Thoracic aorta (tissue), 2 donors: ENCODE data around the gene ICAM2. TPM values are rescaled to one million over a fixed set of nuclear protein-coding genes. Genes with fewer than 3 reads are reported as not detected.

Experiments
- ATAC-seq: fragments of 150-250 bp; one replicate; pipeline ENCODE4 v1.8.0; 2017; ENCODE audit warnings: low read depth; ENCODE audit not compliant: insufficient number of reproducible peaks, low FRiP score
- DNase-seq: peaks from one replicate; pipeline ENCODE4 v3.0.0-alpha.2; 2020; ENCODE audit warnings: low spot score
- H3K27ac ChIP-seq, 2 donors: fragments of 200-600 bp; sonication (generic); 1 replicate in 1 of 2; 2 replicates in 1 of 2; pipeline ENCODE4 v1.5.1; 2016; ENCODE audit warnings: mild to moderate bottlenecking in 2 of 2, moderate library complexity in 2 of 2
- H3K27me3 ChIP-seq: fragments of 200-600 bp; sonication (generic); replicated peaks from 2 replicates; pipeline ENCODE4 v1.6.0; 2016; ENCODE audit warnings: mild to moderate bottlenecking; ENCODE audit not compliant: insufficient read depth
- H3K36me3 ChIP-seq: fragments of 200-600 bp; sonication (generic); one replicate; pipeline ENCODE4 v1.5.1; 2016
- H3K4me1 ChIP-seq, 2 donors: fragments of 200-600 bp; sonication (generic); 1 replicate in 1 of 2; 2 replicates in 1 of 2; pipeline versions ENCODE4 v1.5.1 to v1.6.0; 2016; ENCODE audit warnings: low read depth in 2 of 2, mild to moderate bottlenecking in 1 of 2; ENCODE audit not compliant: control insufficient read depth in 1 of 2
- H3K4me3 ChIP-seq: fragments of 200-600 bp; sonication (generic); 2 replicates; pipeline ENCODE4 v1.5.1; 2016; ENCODE audit warnings: mild to moderate bottlenecking
- H3K9me3 ChIP-seq: fragments of 200-600 bp; sonication (generic); 2 replicates; pipeline ENCODE4 v1.5.1; 2016
- total RNA-seq, 2 donors: library from RNA; depleted of rRNA; stranded (reverse); fragments of >200 nt; gene quantifications; one replicate each; pipeline versions ENCODE4 v1.1.0 to v1.2.3, GENCODE V29; 2016
- TF ChIP-seq, protein P1 (sequence below): fragments of 200-600 bp; sonication (generic); IDR thresholded peaks from one replicate; pipeline ENCODE4 v1.5.1; 2019; ENCODE audit warnings: antibody characterized with exemption

Gene ICAM2
- total RNA-seq, 2 donors from 2014 or later: 41.6 to 46.6 TPM

GRCh38 chr17:64055183-64056142, 35.0 kb upstream of the ICAM2 start:
- Histone ChIP-seq H3K27me3 (no peaks in the 10 kb centered on the region), H3K27ac (no peak overlapping the region), H3K36me3 (peaks cover 44% of the 10 kb centered on the region), H3K4me3 (no peak overlapping the region), H3K9me3 (no peaks in the 10 kb centered on the region), H3K4me1 (no peaks in the 10 kb centered on the region)
- TF ChIP-seq, protein P1, sequence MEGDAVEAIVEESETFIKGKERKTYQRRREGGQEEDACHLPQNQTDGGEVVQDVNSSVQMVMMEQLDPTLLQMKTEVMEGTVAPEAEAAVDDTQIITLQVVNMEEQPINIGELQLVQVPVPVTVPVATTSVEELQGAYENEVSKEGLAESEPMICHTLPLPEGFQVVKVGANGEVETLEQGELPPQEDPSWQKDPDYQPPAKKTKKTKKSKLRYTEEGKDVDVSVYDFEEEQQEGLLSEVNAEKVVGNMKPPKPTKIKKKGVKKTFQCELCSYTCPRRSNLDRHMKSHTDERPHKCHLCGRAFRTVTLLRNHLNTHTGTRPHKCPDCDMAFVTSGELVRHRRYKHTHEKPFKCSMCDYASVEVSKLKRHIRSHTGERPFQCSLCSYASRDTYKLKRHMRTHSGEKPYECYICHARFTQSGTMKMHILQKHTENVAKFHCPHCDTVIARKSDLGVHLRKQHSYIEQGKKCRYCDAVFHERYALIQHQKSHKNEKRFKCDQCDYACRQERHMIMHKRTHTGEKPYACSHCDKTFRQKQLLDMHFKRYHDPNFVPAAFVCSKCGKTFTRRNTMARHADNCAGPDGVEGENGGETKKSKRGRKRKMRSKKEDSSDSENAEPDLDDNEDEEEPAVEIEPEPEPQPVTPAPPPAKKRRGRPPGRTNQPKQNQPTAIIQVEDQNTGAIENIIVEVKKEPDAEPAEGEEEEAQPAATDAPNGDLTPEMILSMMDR: no peak
- ATAC-seq (no peak), DNase-seq (no peak)

GRCh38 chr17:64054304-64054703, 33.9 kb upstream of the ICAM2 start:
- no peaks in the 10 kb centered on the region for H3K9me3 ChIP-seq
- peaks cover 49% of the 10 kb centered on the region for H3K36me3 ChIP-seq
- H3K27ac ChIP-seq: no peak overlapping the region
- no peak for DNase-seq
- no peaks in the 10 kb centered on the region for H3K27me3 ChIP-seq
- no peaks in the 10 kb centered on the region for H3K4me1 ChIP-seq
- no peak for ATAC-seq
- TF ChIP-seq, protein P1: no peak
- H3K4me3 ChIP-seq: no peak overlapping the region

DNA sequence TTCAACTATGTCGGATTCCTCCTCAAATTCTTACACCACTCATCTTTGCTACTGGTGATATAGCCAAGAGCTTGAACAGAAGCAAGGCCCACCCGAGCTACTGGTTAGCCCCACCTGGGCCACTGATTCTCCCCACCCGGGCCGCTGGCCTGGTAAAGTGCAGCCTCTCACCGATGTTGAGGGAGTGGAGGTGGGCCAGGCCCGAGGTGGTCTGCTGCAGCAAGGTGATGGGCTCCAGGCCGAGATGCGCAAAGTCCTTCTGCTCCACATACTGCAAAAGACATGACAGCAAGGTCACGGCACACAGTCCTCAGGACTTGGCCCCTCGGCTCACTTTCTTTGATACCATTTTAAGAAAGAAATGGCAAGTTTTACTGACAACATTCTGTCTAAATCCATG, 32.7 kb upstream of the ICAM2 start:
- ATAC-seq (no peak), DNase-seq (no peak)
- Histone ChIP-seq H3K9me3 (no peaks in the 10 kb centered on the region), H3K27me3 (no peaks in the 10 kb centered on the region), H3K4me3 (no peak overlapping the region), H3K4me1 (no peaks in the 10 kb centered on the region), H3K27ac (no peak overlapping the region), H3K36me3 (peaks cover 57% of the 10 kb centered on the region)
- TF ChIP-seq, protein P1: no peak

DNA sequence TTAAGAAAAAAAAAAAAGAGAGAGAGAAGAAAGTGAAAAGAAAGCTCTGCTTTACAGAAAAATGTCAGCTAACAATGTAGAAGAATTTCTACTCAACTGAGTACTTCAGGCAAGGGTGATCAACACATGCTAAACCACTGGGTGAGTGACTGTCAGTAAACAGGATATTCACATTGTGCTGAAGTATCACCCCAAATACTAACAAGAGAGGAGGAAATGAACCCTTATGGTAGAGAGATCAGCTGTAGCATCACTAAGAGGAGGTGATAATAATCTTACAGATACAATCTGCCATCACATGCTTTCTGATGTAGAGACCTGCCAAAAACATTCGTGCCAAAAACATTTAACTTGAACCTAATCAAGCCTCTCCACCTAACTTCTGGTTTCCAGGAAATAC, 30.7 kb upstream of the ICAM2 start:
- TF ChIP-seq, protein P1: no peak
- DNase-seq: no peak

DNA sequence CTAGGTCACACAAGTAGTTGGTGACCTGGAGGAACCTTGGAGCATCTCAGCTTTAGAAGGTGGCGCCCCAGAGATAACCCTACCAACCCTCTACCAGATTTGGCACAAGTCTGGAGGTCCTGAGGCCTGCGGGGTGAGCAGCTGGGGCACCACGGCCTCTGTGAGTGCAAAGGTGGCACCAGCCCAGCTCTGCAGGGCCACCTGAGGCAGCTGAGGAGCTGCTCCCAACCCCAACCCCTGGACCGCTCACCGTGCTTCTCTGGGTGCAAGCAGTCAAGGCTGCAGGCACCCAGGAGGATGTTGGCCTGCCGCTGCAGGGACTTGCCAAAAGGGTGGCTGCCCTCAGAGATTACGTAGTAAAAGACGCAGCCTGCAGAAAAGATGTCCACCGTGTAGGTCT, 28.4 kb upstream of the ICAM2 start:
- TF ChIP-seq, protein P1: no peak
- Histone ChIP-seq H3K4me3 (no peak overlapping the region), H3K27ac (no peak overlapping the region), H3K36me3 (peaks cover 71% of the 10 kb centered on the region), H3K4me1 (no peaks in the 10 kb centered on the region), H3K9me3 (no peaks in the 10 kb centered on the region), H3K27me3 (no peaks in the 10 kb centered on the region)
- DNase-seq: no peak
- no peak for ATAC-seq

More for the DNA sequence above, 30.7 kb upstream of the ICAM2 start:
- ATAC-seq: no peak
- no peaks in the 10 kb centered on the region for H3K9me3 ChIP-seq
- H3K27ac ChIP-seq: no peak overlapping the region
- no peaks in the 10 kb centered on the region for H3K4me1 ChIP-seq
- no peaks in the 10 kb centered on the region for H3K27me3 ChIP-seq
- H3K4me3 ChIP-seq: no peak overlapping the region
- H3K36me3 ChIP-seq: peaks cover 65% of the 10 kb centered on the region
